Adipose tissue (tissue), 3 donors: Measurements from ENCODE around the gene SEMA5A. TPM values are rescaled to one million over a fixed set of nuclear protein-coding genes. Genes with fewer than 3 reads are reported as not detected.

Experiments
- H3K27ac ChIP-seq: one replicate; pipeline ENCODE4 v1.5.1; 2013; ENCODE audit warnings: low read depth, low read length
- WGBS, 3 donors: extraction: QIAGEN DNeasy Blood & Tissue Kit; methylation state at CpG; one replicate each; pipeline ENCODE4 v1.1.7; 2013; 5-methylcytosine and 5-hydroxymethylcytosine counted together
- polyA plus RNA-seq, 3 donors: library from polyadenylated mRNA; stranded (reverse); fragments of 200-250 nt; gene quantifications; one replicate each; pipeline ENCODE4 v1.2.3, GENCODE V29; 2013
- donor health status: healthy with polysubstance abuse.
- donor health status: Bipolar disorder and iron deficiency.
- donor health status: healthy.

Gene SEMA5A
- polyA plus RNA-seq, 3 donors, result 0.70 to 1.5 (median 1.2) TPM

GRCh38 chr5:9192266-9192665 lies 353.6 kb downstream of the SEMA5A start:
- no peak overlapping the region for H3K27ac ChIP-seq
- 79 to 88% (median 80%) methylated on average over 2 of the region's 2 CpGs for WGBS, 3 donors

DNA sequence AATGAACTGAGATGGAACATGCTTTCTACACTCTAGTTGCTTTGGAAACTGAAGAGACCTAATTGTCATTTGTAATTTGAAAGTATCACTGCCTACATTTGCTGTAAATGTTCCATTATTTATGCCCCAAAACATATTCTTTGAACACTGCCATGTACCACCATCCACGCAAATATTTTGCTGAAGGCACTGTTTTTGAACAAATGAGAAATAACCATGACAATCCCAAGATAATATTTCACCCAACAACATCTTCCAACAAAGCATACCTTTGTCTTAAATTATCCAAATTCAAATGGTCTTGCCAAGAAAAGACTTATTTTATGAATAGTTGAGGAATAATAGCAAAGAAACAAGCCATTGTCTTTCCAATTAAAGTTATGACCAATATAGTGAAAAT lies 356.2 kb downstream of the SEMA5A start:
- WGBS, 3 donors, result 83 to 93% (median 89%) methylated on average over 1 of the region's 1 CpG
- H3K27ac ChIP-seq, result no peak overlapping the region

DNA sequence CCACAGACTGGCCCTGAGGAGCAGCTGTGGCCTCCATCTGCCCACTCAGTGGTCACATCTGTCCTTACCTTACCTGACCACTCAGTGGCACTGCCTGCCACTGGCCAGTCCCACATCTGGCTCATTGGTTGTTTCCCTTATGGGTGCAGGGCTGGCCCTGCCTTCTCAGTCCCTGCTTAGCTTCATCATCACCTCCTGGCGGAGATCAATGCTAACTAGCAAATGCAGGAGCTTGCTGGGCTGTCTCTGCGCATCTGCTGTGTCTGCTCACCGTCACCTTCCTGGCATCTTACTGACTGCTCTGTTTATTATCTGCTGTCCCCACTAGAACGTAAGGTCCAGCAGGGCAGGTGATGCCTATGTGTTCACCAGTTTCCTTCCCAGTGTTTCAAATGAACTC lies 356.9 kb downstream of the SEMA5A start:
- no peak overlapping the region for H3K27ac ChIP-seq
- 76 to 86% (median 86%) methylated on average over 4 of the region's 4 CpGs for WGBS, 3 donors

DNA sequence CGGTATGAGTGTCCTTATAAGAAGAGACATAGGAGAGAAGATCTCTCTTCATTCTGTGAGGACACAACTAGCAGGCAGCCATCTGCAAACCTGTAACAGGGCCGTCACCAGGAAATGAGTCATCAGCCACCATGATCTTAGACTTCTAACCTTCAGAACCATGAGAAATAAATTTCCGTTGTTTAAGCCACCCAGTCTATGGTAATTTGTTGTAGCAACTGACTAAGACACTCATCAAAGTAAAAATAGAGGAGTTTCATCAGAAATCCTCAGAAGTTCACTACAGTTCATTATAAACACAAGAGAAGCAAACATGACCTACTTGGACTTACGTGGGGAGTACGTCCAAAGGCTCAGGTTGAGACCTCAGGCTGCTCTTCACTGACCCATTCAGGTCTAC lies 357.7 kb downstream of the SEMA5A start:
- WGBS, 3 donors, result 67 to 83% (median 76%) methylated on average over 5 of the region's 5 CpGs
- H3K27ac ChIP-seq, result no peak overlapping the region

DNA sequence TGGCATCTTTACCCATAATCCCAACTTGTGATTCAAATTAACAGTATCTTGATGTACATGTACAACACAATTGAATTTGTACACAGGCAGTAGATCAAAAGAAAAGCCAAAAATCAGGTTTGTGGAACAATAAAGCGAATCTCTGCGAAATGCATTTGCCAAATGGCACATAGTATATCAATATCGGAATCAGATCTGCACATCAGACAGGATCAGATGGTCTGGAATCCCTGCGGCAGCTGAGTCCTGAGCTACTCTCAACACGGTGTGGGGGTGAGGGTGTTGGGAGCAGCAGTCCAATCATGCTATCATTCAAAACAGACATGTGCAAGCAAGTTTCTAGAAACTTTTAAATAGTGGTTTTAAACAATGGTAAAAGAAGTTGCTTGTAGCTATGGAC lies 358.3 kb downstream of the SEMA5A start:
- WGBS, 3 donors, result 94 to 95% (median 94%) methylated on average over 5 of the region's 5 CpGs
- no peak overlapping the region for H3K27ac ChIP-seq

DNA sequence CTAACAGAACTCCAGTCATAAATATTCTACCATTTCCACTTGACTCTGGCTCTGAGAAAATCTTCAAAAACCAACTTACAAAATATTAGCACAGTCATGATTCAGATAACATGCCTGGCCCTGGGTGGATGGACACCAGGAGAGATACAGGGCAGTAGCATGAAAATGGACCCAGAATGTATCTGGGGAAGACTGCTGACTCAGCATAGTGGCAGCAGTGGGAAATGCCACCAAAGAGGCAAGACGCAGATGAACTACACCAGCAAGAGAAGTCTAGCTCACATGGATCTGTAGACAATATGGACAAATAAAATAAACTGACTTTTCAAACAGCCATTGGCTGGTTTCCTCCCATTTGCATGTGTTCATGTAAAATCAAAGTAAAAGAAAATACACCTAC lies 359.8 kb downstream of the SEMA5A start:
- 82 to 95% (median 86%) methylated on average over 1 of the region's 1 CpG for WGBS, 3 donors
- H3K27ac ChIP-seq, result no peak overlapping the region

GRCh38 chr5:9183992-9184391 lies 361.9 kb downstream of the SEMA5A start:
- H3K27ac ChIP-seq, result no peak overlapping the region

DNA sequence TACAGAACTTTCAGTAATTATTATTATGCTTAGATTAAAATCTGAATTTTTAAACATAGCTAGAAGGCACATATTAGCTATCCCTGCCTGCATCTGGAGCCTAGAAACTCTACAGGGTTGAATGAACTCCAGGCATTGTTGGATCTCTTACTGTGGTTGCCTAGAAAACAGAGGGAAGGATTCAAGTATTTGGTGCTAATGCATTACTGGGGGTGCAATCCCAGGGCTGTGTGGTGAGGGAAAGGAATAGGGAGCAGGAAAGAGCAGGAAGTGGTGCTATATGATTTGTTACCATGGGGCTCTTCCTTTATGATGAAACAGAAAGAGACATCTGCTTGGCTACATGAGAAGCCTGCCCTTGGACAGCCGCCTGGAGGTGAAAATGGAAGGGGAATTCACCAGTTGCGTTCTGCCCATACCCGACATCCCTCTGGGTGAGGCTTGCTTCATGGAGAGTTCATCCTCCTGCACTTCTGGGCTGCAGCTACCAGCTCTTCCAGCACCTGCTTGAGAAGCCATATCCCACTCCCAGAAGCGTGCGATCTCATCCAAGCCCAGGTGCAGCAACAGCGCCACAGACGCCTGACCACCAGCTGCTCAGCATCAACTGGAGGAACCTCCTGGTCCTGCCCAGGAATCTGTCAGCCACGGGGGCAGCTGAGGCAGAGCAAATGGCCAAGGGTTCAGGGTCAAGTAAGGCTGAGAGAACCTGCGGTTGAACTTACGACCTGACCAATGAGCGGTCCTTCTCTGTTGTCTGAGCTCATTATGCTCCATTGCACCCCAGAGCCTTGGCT lies 362.8 kb downstream of the SEMA5A start:
- WGBS, 3 donors, result 86 to 96% (median 91%) methylated on average over 11 of the region's 11 CpGs
- H3K27ac ChIP-seq, result no peak overlapping the region

DNA sequence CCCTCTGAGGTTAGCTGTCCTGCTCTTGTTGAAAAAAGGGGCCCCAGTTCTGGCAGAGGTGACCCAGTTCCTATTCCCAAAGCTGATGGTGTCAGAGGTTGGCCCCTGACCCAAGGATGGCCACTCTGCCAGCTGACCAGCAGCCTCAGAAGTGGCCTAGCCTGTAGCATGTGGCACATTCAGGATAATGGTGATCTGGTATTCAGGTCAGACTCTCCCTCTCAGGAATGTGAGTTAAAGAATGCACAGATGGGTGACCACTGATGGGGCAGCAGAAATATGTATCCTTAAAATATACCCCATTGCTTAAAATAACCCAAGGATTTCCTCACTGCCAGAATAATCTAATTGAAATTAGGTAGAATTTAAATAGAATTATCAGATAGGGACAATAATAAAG lies 369.2 kb downstream of the SEMA5A start:
- no peak overlapping the region for H3K27ac ChIP-seq

GRCh38 chr5:9174446-9174845 lies 371.4 kb downstream of the SEMA5A start:
- WGBS, 3 donors, result 74 to 84% (median 75%) methylated on average over 3 of the region's 3 CpGs
- H3K27ac ChIP-seq, result no peak overlapping the region

- 38 to 53% (median 49%) methylated on average over 3 of the region's 3 CpGs for WGBS, 3 donors
- no peak overlapping the region for H3K27ac ChIP-seq
These were observed 372.4 kb downstream of the SEMA5A start for GRCh38 chr5:9173281-9174048.

GRCh38 chr5:9170026-9170425 lies 375.8 kb downstream of the SEMA5A start:
- H3K27ac ChIP-seq, result no peak overlapping the region

DNA sequence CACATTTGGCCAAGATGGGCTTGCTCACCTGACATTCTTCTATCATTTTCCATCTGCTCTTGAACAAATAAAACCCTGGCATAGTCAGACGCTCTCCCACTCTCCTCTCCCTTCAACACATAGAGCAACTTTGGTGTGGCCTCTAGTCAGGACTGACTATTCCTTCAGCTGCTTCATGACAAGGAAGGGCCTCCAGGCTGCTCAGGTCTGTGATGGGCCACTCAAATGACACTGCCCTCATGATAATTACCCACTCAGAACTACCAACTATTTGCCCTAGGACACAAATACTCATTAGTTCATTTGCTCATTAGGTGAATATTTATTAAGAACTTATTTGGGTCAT lies 376.3 kb downstream of the SEMA5A start:
- 65 to 80% (median 76%) methylated on average over 1 of the region's 1 CpG for WGBS, 3 donors

GRCh38 chr5:9168791-9169556 lies 376.9 kb downstream of the SEMA5A start:
- 51 to 82% (median 67%) methylated on average over 5 of the region's 5 CpGs for WGBS, 3 donors
- no peak overlapping the region for H3K27ac ChIP-seq

More for the DNA sequence above, 376.3 kb downstream of the SEMA5A start:
- H3K27ac ChIP-seq, result no peak overlapping the region

DNA sequence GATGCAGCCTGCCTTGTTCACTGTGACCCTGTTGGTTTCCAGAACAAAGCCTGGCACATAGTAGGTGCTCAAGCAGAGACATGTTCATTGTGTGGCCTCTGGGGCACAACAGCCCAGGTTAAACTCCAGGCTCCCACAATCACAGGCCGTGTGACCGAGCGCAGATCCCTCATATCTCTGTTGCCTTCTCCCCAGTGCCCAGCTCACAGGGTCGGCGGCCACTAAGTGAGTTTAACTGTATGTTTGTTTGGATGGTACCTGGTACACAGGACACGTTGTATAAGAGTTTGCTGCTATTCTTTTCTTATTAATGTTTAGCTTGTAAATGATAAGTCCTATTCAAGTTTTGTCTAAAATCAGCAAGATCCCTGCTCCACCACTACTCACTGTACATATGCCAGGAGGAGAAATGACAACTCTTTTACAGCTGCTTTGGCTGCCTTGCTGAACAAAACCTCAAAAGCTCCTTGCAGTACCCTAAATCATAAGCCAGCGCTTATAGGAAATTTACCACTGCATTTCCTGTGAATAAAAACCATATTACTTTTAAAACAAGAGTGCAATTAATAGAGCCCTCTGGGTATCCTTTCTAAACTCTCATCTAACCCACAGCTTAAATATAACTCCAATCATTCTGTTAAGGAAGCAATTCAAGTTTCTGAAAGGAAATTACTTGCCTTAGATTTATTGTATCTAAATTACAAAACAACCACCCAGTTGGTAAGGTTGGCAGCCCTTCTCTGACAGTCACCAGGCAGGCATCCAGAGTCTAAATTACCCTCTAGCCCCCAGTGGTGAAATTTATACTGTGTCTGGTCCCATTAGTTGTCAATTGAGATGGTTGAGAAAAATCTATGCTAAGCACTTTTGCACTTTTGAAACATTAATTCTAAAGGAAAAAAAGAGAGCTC lies 379.4 kb downstream of the SEMA5A start:
- H3K27ac ChIP-seq, result no peak overlapping the region
- WGBS, 3 donors, result 78 to 80% (median 79%) methylated on average over 7 of the region's 7 CpGs

GRCh38 chr5:9165546-9165945 lies 380.3 kb downstream of the SEMA5A start:
- WGBS, 3 donors, result 68 to 86% (median 77%) methylated on average over 6 of the region's 6 CpGs
- H3K27ac ChIP-seq, result no peak overlapping the region

- H3K27ac ChIP-seq, result no peak overlapping the region
- 32 to 47% (median 47%) methylated on average over 1 of the region's 1 CpG for WGBS, 3 donors
These were observed 385.1 kb downstream of the SEMA5A start for GRCh38 chr5:9160747-9161146.

- H3K27ac ChIP-seq, result no peak overlapping the region
- WGBS, 3 donors, result 87 to 95% (median 93%) methylated on average over 2 of the region's 2 CpGs
These were observed 388.1 kb downstream of the SEMA5A start for GRCh38 chr5:9157811-9158210.
